GM12873 (cell line): ENCODE data around the gene SLC2A5.

Experiments used
- CTCF ChIP-seq: IDR thresholded peaks from 2 replicates; pipeline ENCODE4 v1.5.1; 2012; ENCODE audit warnings: low read depth, mild to moderate bottlenecking, moderate library complexity, low read length, control low read depth; ENCODE audit not compliant: insufficient read depth; ENCODE audit errors: missing control alignments

SLC2A5 gene

GRCh38 chr1:9087411-9088125 is 18.1 kb upstream of the SLC2A5 start:
- no peak for TF ChIP-seq CTCF

GRCh38 chr1:9086796-9087195 is 17.4 kb upstream of the SLC2A5 start:
- no peak for TF ChIP-seq CTCF

- no peak for TF ChIP-seq CTCF
These were observed 16.6 kb upstream of the SLC2A5 start for GRCh38 chr1:9086045-9086444.

GRCh38 chr1:9085306-9085940 is 16.0 kb upstream of the SLC2A5 start:
- no peak for TF ChIP-seq CTCF

GRCh38 chr1:9084906-9085305 is 15.5 kb upstream of the SLC2A5 start:
- no peak for TF ChIP-seq CTCF

GRCh38 chr1:9081473-9081872 is 12.0 kb upstream of the SLC2A5 start:
- no peak for TF ChIP-seq CTCF

GRCh38 chr1:9080705-9081291 is 11.4 kb upstream of the SLC2A5 start:
- no peak for TF ChIP-seq CTCF
